ENCODE results near the gene OR1N2. TPM values are rescaled to one million over a fixed set of nuclear protein-coding genes. Genes with fewer than 3 reads are reported as not detected.

OR1N2 gene
- 1.4 and 2.3 TPM in 2 replicates for total RNA-seq (2013; cell fraction: nucleolus; rRNA removed)
- total RNA-seq (2014; rRNA removed), result 0.11 TPM in 1 of 2 replicates, not detected in the other
- not detected in 2 replicates for total RNA-seq (2014; rRNA removed; fragmentation: Illumina TruSeq; extraction: Trizol)
- not detected in 2 replicates for total RNA-seq (2021)
- polyA plus RNA-seq (2011; ENCODE audit: low read depth), result not detected
- polyA plus RNA-seq (2011; rRNA removed), result 0.08 TPM in 1 of 2 replicates, not detected in the other
- not detected in 2 replicates for polyA plus RNA-seq (2011; cell fraction: cytosol; rRNA removed)
- 0.48 TPM in 1 of 2 replicates, not detected in the other for polyA plus RNA-seq (2011; cell fraction: nucleus; rRNA removed)
- not detected in 2 replicates for polyA plus RNA-seq (2012)
- not detected in 2 replicates for polyA plus RNA-seq (2014; fragmentation: Illumina TruSeq; extraction: Trizol)
- polyA plus RNA-seq (2014; fragmentation: Nextera tagmentation; extraction: Ambion mirVana), result not detected
- polyA plus RNA-seq (2014; rRNA removed), result not detected in 2 replicates
- not detected for polyA plus RNA-seq (2016; fragmentation: Nextera tagmentation; extraction: Ambion mirVana)
- 0.44 and 0.62 TPM in 2 replicates for polyA minus RNA-seq (2011; rRNA and poly(A)+ RNA removed)
- polyA minus RNA-seq (2011; cell fraction: cytosol; rRNA and poly(A)+ RNA removed), result not detected in 2 replicates
- polyA minus RNA-seq (2011; cell fraction: nucleus; rRNA and poly(A)+ RNA removed), result 0.85 and 1.6 TPM in 2 replicates
- percentile 26 among the genes with signal in this experiment for Bru-seq, nascent RNA
- BruChase-seq, experiment 1, labeled RNA remaining after a 6-hour chase, result percentile 19 among the genes with signal in this experiment
- percentile 28 among the genes with signal in this experiment for BruChase-seq, experiment 2, labeled RNA remaining after a 2-hour chase
- long read RNA-seq, experiment 1, result 0 reads
- long read RNA-seq, experiment 2, result 0 reads

- TF ChIP-seq EZH2 (IDR thresholded peaks at IDR 0.05; ENCODE audit: borderline replicate concordance, control insufficient read depth, low read depth, low read length), result no peak
- peak; percentile 19; the same call in 1 of the 2 replicates for TF ChIP-seq SPI1 (IDR thresholded peaks at IDR 0.05; ENCODE audit: borderline replicate concordance, insufficient read depth, low read depth, low read length)
- H3K4me3 ChIP-seq, result no peak within 1 kb of the TSS
- ChIA-PET RAD21 (ENCODE audit: unreplicated experiment) (no interaction called here), SMC1A (ENCODE audit: uncharacterized antibody, unreplicated experiment) (no interaction called here), CTCF (no interaction called here), POLR2A (no interaction called here)
- H3K27ac ChIP-seq (ENCODE audit: control insufficient read depth, insufficient read depth), result no peak within 1 kb of the TSS
- H3K4me2 ChIP-seq (ENCODE audit: control insufficient read depth, insufficient read depth), result no peak within 1 kb of the TSS
- H3K27me3 ChIP-seq (replicated peaks in 1 of 2; ENCODE audit: control insufficient read depth in 2 of 2, insufficient read depth in 2 of 2, low read length in 1 of 2), result no peaks in the 10 kb centered on the region
- H4K20me1 ChIP-seq (ENCODE audit: control insufficient read depth, insufficient read depth), result no peaks in the 10 kb centered on the region
- no peaks in the 10 kb centered on the region for H3K36me3 ChIP-seq (ENCODE audit: control insufficient read depth in 2 of 2, insufficient read depth in 2 of 2, low read length in 1 of 2)
- WGBS (ENCODE audit: insufficient coverage, insufficient replicate concordance, low lambda C conversion rate, missing lambda C conversion rate), result 44% methylated on average over 2 of the region's 2 CpGs
- no TSS peak for BruUV-seq (replicated peaks)
- ATAC-seq, result no peak
- H2AFZ ChIP-seq (ENCODE audit: control insufficient read depth, low read depth, low read length), result no peak within 1 kb of the TSS
- in situ Hi-C loops (cut with MboI) (no loop called here), intact Hi-C loops (cut with micrococcal nuclease; ENCODE audit: unreplicated experiment) (no loop called here)
- no peaks in the 10 kb centered on the region for H3K9me3 ChIP-seq (replicated peaks; ENCODE audit: control insufficient read depth, insufficient read depth, low read length)
- no peak for DNase-seq (ENCODE audit: low read depth, low spot score)
- no peak for FAIRE-seq
- no peak within 1 kb of the TSS for H3K9ac ChIP-seq (ENCODE audit: control insufficient read depth, insufficient read depth, low read length)
- no peaks in the 10 kb centered on the region for H3K79me2 ChIP-seq (ENCODE audit: control insufficient read depth, insufficient read depth, low read length)
- H3K4me1 ChIP-seq (ENCODE audit: control insufficient read depth, insufficient read depth, low read length), result no peaks in the 10 kb centered on the region
Observed at GRCh38 chr9:122552812-122553211, at the start of gene OR1N2. Gene OR1N2 (plus strand): TSS chr9:122553112. CDS start chr9:122553212, 100 bp downstream.

DNA sequence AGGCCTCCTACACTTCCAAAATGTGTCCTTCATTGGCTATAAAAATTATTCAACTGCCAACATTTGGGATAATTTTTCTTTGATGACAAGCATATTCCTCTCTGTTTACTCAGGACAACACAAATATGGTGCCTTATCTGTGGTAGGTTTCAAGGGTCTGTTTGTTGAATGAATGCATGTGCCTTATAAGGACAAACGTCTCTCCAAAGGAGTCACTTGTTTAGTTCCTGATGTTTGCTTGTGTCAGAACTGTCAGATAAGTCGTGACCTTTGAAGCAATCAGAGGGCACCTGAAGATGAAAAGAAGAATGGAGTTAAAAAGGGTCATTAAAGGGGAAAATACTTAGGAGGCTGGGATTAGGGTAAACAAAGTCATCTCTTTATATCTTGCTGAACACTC is 45.9 kb upstream of the OR1N2 start:
- Histone ChIP-seq H3K27ac (ENCODE audit: control insufficient read depth, insufficient read depth) (no peak overlapping the region), H3K4me3 (no peak overlapping the region), H3K36me3 (ENCODE audit: control insufficient read depth in 2 of 2, insufficient read depth in 2 of 2, low read length in 1 of 2) (no peaks in the 10 kb centered on the region), H3K9ac (ENCODE audit: control insufficient read depth, insufficient read depth, low read length) (no peak overlapping the region), H3K9me3 (replicated peaks; ENCODE audit: control insufficient read depth, insufficient read depth, low read length) (no peaks in the 10 kb centered on the region), H3K4me2 (ENCODE audit: control insufficient read depth, insufficient read depth) (no peak overlapping the region), H4K20me1 (ENCODE audit: control insufficient read depth, insufficient read depth) (no peaks in the 10 kb centered on the region), H3K79me2 (ENCODE audit: control insufficient read depth, insufficient read depth, low read length) (no peaks in the 10 kb centered on the region), H2AFZ (ENCODE audit: control insufficient read depth, low read depth, low read length) (no peak overlapping the region), H3K27me3 (replicated peaks in 1 of 2; ENCODE audit: control insufficient read depth in 2 of 2, insufficient read depth in 2 of 2, low read length in 1 of 2) (no peaks in the 10 kb centered on the region; a peak in 1 of 4 replicates), H3K4me1 (ENCODE audit: control insufficient read depth, insufficient read depth, low read length) (no peaks in the 10 kb centered on the region)
- BruUV-seq (replicated peaks), result no TSS peak
- SMC1A ChIA-PET (ENCODE audit: uncharacterized antibody, unreplicated experiment), result no interaction called here
- no peak for FAIRE-seq
- ATAC-seq, result no peak
- intact Hi-C loops (cut with micrococcal nuclease; ENCODE audit: unreplicated experiment) (no loop called here), in situ Hi-C loops (cut with MboI) (no loop called here)
- 3% methylated on average over 2 of the region's 2 CpGs for WGBS (ENCODE audit: insufficient coverage, insufficient replicate concordance, low lambda C conversion rate, missing lambda C conversion rate)
- TF ChIP-seq GATAD2B (conservative IDR thresholded peaks at IDR 0.05; ENCODE audit: low read depth) (no peak), CHD1 (IDR thresholded peaks at IDR 0.05; ENCODE audit: low read depth, low read length) (no peak), LARP7 (IDR thresholded peaks at IDR 0.05) (no peak), PKNOX1 (IDR thresholded peaks at IDR 0.05) (no peak), ATF7 (IDR thresholded peaks at IDR 0.05; ENCODE audit: low read depth) (no peak)
- CTCF ChIA-PET, result no interaction called here
- POLR2A ChIA-PET, result no interaction called here
- no peak for DNase-seq (ENCODE audit: low read depth, low spot score)
- RAD21 ChIA-PET (ENCODE audit: unreplicated experiment), result no interaction called here

Data from GM12878 (cell line).